Loucy (cell line): ENCODE measurements around the gene PNPLA6.

Experiments used
- EZH2phosphoT487 ChIP-seq: fragments of 200-600 bp; IDR thresholded peaks from 2 replicates; pipeline ENCODE4 v1.6.1; 2018; ENCODE audit warnings: antibody characterized with exemption, mild to moderate bottlenecking, moderate library complexity, borderline replicate concordance
- TF ChIP-seq, protein P1 (sequence below): fragments of 200-600 bp; sonication (generic); conservative IDR thresholded peaks from 2 replicates; pipeline ENCODE4 v1.5.1; 2014; ENCODE audit warnings: mild to moderate bottlenecking, antibody characterized with exemption, low read length

- TF ChIP-seq, protein P1, sequence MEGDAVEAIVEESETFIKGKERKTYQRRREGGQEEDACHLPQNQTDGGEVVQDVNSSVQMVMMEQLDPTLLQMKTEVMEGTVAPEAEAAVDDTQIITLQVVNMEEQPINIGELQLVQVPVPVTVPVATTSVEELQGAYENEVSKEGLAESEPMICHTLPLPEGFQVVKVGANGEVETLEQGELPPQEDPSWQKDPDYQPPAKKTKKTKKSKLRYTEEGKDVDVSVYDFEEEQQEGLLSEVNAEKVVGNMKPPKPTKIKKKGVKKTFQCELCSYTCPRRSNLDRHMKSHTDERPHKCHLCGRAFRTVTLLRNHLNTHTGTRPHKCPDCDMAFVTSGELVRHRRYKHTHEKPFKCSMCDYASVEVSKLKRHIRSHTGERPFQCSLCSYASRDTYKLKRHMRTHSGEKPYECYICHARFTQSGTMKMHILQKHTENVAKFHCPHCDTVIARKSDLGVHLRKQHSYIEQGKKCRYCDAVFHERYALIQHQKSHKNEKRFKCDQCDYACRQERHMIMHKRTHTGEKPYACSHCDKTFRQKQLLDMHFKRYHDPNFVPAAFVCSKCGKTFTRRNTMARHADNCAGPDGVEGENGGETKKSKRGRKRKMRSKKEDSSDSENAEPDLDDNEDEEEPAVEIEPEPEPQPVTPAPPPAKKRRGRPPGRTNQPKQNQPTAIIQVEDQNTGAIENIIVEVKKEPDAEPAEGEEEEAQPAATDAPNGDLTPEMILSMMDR = no peak
- no peak for TF ChIP-seq EZH2phosphoT487
Observed at GRCh38 chr19:7512400-7512851, 23.1 kb upstream of the PNPLA6 start.
